ENCODE results near the gene CAMKMT. TPM values are rescaled to one million over a fixed set of nuclear protein-coding genes. Genes with fewer than 3 reads are reported as not detected.

CAMKMT gene
- total RNA-seq, 1 donor: 15.0 TPM

DNA sequence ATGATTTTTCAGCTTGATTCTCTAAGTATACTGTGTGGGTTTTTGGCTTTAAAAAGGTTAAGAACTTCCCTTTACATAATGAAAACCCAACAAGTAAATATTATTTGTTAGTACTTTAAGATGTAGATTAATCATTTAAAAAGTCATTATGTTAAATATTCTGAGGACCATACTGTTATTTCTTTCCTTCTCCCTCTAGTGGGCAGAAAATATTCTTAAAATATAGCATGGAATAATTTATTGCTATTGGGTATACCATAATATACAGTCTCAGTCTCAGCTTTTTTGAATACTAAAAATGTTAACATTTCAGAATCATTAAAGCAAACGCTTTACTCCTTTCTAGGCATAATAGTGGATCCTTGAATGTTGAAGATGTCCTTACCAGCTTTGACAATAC, 28.1 kb downstream of the CAMKMT start:
- TF ChIP-seq, protein P1, sequence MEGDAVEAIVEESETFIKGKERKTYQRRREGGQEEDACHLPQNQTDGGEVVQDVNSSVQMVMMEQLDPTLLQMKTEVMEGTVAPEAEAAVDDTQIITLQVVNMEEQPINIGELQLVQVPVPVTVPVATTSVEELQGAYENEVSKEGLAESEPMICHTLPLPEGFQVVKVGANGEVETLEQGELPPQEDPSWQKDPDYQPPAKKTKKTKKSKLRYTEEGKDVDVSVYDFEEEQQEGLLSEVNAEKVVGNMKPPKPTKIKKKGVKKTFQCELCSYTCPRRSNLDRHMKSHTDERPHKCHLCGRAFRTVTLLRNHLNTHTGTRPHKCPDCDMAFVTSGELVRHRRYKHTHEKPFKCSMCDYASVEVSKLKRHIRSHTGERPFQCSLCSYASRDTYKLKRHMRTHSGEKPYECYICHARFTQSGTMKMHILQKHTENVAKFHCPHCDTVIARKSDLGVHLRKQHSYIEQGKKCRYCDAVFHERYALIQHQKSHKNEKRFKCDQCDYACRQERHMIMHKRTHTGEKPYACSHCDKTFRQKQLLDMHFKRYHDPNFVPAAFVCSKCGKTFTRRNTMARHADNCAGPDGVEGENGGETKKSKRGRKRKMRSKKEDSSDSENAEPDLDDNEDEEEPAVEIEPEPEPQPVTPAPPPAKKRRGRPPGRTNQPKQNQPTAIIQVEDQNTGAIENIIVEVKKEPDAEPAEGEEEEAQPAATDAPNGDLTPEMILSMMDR (IDR thresholded peaks at IDR 0.05; ENCODE audit: insufficient read depth, low read length): peak; percentile 44
- H3K4me3 ChIP-seq (ENCODE audit: low read depth, low read length): no peak overlapping the region
- peak; percentile 4 for DNase-seq (ENCODE audit: low read depth)

DNA sequence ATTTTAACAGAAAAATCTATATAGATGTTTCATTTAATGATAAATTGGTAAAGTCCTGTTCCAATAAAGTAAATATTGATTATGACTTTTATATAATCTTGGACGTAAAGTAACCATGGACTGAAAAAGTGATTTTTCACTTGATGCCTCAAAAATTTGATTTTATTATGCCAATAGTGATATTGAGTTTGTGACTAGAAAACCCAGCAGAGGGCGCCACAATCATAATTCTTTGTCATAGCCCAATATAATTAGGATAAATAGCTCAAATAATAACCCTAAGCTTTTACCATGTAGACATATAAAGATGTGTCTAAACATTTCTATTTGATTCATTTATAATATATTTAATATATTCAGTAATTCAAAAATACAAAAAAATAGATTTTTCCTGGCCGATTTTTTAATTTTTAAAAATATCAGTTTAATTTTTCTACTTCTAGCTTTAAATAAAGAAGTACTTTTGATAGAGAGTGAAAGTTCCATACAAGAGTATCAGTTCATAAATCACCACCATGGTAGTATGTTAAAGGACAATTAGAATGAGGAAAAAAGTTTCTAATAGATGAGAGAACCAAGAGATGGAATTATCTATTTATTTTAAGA, 30.7 kb downstream of the CAMKMT start:
- TF ChIP-seq, protein P1 (IDR thresholded peaks at IDR 0.05; ENCODE audit: insufficient read depth, low read length): peak; percentile 64
- peak; percentile 63 for DNase-seq (ENCODE audit: low read depth)
- H3K4me3 ChIP-seq (ENCODE audit: low read depth, low read length): no peak overlapping the region

DNA sequence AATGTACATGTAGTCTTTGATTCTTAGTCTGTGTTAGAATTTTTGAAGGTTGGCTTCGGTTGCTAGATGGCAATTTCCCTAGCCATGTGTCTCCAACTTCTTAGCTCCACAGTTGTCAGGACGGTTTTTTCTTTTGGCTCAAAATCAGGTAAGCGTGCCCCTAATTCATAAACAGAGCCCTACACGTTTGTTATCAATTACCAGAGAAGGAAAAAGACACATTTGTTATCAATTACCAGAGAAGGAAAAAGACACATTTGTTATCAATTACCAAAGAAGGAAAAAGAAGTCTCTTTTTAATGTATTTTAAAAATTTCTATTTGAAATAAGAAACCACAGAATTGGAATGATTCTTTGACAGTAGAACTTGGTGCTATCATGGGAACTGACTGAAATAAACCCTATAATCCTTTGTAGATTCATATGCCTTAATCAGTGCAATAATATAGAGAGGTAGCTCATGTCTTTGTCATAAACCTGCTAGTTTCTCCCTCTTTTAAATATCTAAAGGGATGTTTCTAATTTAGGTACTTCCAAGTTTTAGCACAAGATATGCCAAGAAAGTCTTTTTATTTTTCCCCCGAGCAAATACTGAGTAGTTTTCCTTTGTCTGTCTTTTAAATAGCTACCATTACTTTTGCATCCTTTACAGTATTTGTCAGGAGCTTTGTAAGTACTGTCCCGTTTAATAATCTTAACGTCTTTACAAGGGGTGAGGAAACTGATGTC, 35.9 kb downstream of the CAMKMT start:
- TF ChIP-seq, protein P1 (IDR thresholded peaks at IDR 0.05; ENCODE audit: insufficient read depth, low read length): no peak
- DNase-seq (ENCODE audit: low read depth): no peak
- H3K4me3 ChIP-seq (ENCODE audit: low read depth, low read length): peak overlapping the region; percentile 46

DNA sequence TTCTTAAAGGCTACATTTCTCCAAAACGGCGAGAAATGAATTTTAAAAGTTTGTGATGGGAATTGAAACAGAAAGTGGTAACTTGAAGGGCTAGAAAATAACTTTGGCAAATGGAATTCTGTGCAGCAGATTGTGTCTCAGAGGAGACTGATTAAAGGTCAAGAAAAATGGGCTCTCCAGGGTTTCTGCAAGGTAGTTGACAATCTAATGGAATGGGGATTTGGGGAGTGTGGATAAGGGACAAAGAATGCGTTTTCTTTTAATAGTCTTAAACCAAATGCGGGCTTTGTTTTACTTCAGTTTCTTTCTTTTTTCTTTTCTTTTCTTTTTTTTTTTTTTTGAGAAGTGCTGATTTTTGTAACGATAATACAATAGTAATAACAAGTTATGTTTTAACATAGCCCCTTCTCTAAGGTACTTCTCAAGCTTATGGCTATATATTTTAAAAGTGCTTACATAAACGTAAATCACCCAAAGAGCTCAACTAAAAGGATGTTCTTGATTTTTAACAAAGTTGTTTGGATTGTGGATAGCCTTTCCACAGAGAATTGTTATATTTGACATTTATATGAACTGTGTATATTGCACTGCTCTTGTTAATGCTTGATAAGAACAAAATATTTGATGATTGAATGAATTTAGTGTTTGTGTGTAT, 36.6 kb downstream of the CAMKMT start:
- TF ChIP-seq, protein P1 (IDR thresholded peaks at IDR 0.05; ENCODE audit: insufficient read depth, low read length): no peak
- no peak for DNase-seq (ENCODE audit: low read depth)
- H3K4me3 ChIP-seq (ENCODE audit: low read depth, low read length): peak overlapping the region; percentile 46

DNA sequence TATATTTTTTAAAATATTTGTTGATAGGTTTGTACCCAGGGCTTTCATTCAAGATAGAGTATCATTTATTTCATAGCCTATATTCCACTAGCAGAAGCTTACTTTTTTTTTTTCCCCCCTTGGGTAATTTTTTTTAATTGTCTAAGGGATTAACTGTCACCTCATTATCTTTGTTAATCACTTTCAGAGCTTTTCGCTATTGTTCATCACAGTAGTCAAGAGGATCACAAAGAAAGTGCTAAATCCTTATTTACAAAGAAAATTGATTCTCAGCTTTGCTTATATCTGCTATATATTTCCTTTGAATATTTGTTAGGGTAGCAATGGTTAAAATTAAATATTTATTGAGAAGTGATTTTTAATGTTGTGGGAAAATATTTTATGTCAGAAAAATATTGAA, 59.0 kb downstream of the CAMKMT start:
- no peak for DNase-seq (ENCODE audit: low read depth)
- H3K4me3 ChIP-seq (ENCODE audit: low read depth, low read length): no peak overlapping the region
- TF ChIP-seq, protein P1 (IDR thresholded peaks at IDR 0.05; ENCODE audit: insufficient read depth, low read length): no peak

DNA sequence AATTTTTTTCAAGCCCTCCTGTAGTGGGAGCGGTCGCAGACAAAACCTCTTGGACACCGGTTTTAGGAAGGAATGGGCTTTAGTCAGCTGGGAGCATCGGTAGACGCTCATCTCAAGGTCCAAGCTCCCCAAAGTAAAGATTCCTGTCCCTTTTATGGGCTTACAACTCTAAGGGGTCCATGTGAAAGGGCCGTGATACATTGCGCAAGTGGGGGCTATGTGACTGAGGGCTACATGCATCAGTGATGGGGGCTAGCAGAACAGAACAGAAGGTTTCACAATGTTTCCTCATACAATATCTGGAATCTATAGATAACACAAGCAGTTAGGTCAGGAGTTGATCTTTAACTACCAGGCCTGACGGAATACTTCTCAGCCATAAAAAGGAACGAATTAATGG, 62.5 kb downstream of the CAMKMT start:
- no peak for DNase-seq (ENCODE audit: low read depth)
- no peak overlapping the region for H3K4me3 ChIP-seq (ENCODE audit: low read depth, low read length)
- TF ChIP-seq, protein P1 (IDR thresholded peaks at IDR 0.05; ENCODE audit: insufficient read depth, low read length): no peak

Measured in fibroblast of the aortic adventitia (primary cell).